ENCODE data around the gene CSTF3. TPM values are rescaled to one million over a fixed set of nuclear protein-coding genes. Genes with fewer than 3 reads are reported as not detected.

Gene CSTF3
- total and polyA plus RNA-seq, 10 of the 15 experiments (the other 5 are each of a cell fraction or from before 2014, with no cell fraction given), result 25.4 to 63.5 (median 49.5) TPM

GRCh38 chr11:33035011-33035410 is 126.3 kb downstream of the CSTF3 start (continued):
- TF ChIP-seq, protein P1, sequence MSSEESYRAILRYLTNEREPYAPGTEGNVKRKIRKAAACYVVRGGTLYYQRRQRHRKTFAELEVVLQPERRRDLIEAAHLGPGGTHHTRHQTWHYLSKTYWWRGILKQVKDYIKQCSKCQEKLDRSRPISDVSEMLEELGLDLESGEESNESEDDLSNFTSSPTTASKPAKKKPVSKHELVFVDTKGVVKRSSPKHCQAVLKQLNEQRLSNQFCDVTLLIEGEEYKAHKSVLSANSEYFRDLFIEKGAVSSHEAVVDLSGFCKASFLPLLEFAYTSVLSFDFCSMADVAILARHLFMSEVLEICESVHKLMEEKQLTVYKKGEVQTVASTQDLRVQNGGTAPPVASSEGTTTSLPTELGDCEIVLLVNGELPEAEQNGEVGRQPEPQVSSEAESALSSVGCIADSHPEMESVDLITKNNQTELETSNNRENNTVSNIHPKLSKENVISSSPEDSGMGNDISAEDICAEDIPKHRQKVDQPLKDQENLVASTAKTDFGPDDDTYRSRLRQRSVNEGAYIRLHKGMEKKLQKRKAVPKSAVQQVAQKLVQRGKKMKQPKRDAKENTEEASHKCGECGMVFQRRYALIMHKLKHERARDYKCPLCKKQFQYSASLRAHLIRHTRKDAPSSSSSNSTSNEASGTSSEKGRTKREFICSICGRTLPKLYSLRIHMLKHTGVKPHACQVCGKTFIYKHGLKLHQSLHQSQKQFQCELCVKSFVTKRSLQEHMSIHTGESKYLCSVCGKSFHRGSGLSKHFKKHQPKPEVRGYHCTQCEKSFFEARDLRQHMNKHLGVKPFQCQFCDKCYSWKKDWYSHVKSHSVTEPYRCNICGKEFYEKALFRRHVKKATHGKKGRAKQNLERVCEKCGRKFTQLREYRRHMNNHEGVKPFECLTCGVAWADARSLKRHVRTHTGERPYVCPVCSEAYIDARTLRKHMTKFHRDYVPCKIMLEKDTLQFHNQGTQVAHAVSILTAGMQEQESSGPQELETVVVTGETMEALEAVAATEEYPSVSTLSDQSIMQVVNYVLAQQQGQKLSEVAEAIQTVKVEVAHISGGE (CRISPR knock-in tag; IDR thresholded peaks at IDR 0.05), result no peak
- TF ChIP-seq CEBPB (IDR thresholded peaks at IDR 0.05; ENCODE audit: borderline replicate concordance in 1 of 2, low read depth in 2 of 2, low read length in 2 of 2) (no peak), POLR2AphosphoS2 (IDR thresholded peaks at IDR 0.05; ENCODE audit: low read depth, low read length) (no peak), ZNF24 (IDR thresholded peaks at IDR 0.05) (no peak), HCFC1 (IDR thresholded peaks at IDR 0.05; ENCODE audit: low read length) (no peak), MXI1 (IDR thresholded peaks at IDR 0.05; ENCODE audit: low read depth, low read length) (no peak), IRF5 (IDR thresholded peaks at IDR 0.05; ENCODE audit: borderline replicate concordance) (no peak), KDM1A (IDR thresholded peaks at IDR 0.05; ENCODE audit: borderline replicate concordance) (no peak), TCF3 (IDR thresholded peaks at IDR 0.05; ENCODE audit: borderline replicate concordance, insufficient read depth, low read depth, low read length) (no peak)

Small RNA genes within 50 kb of the gene (small RNA-seq; reads per million reads assigned to genes)
- gene RF00019, result not detected

Other genes starting within 250 kb of the CSTF3 start
- gene DEPDC7, start 145.6 kb downstream of the CSTF3 start, total RNA-seq (2014; rRNA removed), result 0.44 and 0.73 TPM in 2 replicates
- 0.54 and 0.78 TPM in 2 replicates for gene DEPDC7, start 145.6 kb downstream of the CSTF3 start, total RNA-seq (2014; rRNA removed; fragmentation: Illumina TruSeq; extraction: Trizol)
- gene DEPDC7, start 145.6 kb downstream of the CSTF3 start, total RNA-seq (2021), result 0.56 and 0.58 TPM in 2 replicates
- gene DEPDC7, start 145.6 kb downstream of the CSTF3 start, polyA plus RNA-seq (2011; rRNA removed), result 0.48 and 1.0 TPM in 2 replicates
- 0.50 and 0.57 TPM in 2 replicates for gene DEPDC7, start 145.6 kb downstream of the CSTF3 start, polyA plus RNA-seq (2014; fragmentation: Illumina TruSeq; extraction: Trizol)
- under 1 TPM; 0.06 to 0.26 TPM for gene DEPDC7, start 145.6 kb downstream of the CSTF3 start, polyA plus RNA-seq (2014; fragmentation: Nextera tagmentation; extraction: Ambion mirVana)
- 0.47 and 0.57 TPM in 2 replicates for gene DEPDC7, start 145.6 kb downstream of the CSTF3 start, polyA plus RNA-seq (2014; rRNA removed)
- gene DEPDC7, start 145.6 kb downstream of the CSTF3 start, polyA plus RNA-seq (2016; fragmentation: Nextera tagmentation; extraction: Ambion mirVana), result 1 to 10 TPM in 1 of 2 experiments, under 1 TPM in 1; 0.45 to 1.1 TPM
- 11.6 and 13.3 TPM in 2 replicates for gene TCP11L1, start 121.9 kb downstream of the CSTF3 start, total RNA-seq (2014; rRNA removed)
- 12.9 and 13.5 TPM in 2 replicates for gene TCP11L1, start 121.9 kb downstream of the CSTF3 start, total RNA-seq (2014; rRNA removed; fragmentation: Illumina TruSeq; extraction: Trizol)
- gene TCP11L1, start 121.9 kb downstream of the CSTF3 start, total RNA-seq (2021), result 14.1 and 14.3 TPM in 2 replicates
- gene TCP11L1, start 121.9 kb downstream of the CSTF3 start, polyA plus RNA-seq (2011; rRNA removed), result 13.9 and 14.8 TPM in 2 replicates
- 12.5 and 13.2 TPM in 2 replicates for gene TCP11L1, start 121.9 kb downstream of the CSTF3 start, polyA plus RNA-seq (2014; fragmentation: Illumina TruSeq; extraction: Trizol)
- 1 to 10 TPM; 5.3 to 5.8 TPM for gene TCP11L1, start 121.9 kb downstream of the CSTF3 start, polyA plus RNA-seq (2014; fragmentation: Nextera tagmentation; extraction: Ambion mirVana)
- gene TCP11L1, start 121.9 kb downstream of the CSTF3 start, polyA plus RNA-seq (2014; rRNA removed), result 10.6 and 15.7 TPM in 2 replicates
- 10 to 100 TPM; 11.9 to 12.5 TPM for gene TCP11L1, start 121.9 kb downstream of the CSTF3 start, polyA plus RNA-seq (2016; fragmentation: Nextera tagmentation; extraction: Ambion mirVana)
- 18.0 and 19.6 TPM in 2 replicates for gene HIPK3, start 95.9 kb upstream of the CSTF3 start, total RNA-seq (2014; rRNA removed)
- gene HIPK3, start 95.9 kb upstream of the CSTF3 start, total RNA-seq (2014; rRNA removed; fragmentation: Illumina TruSeq; extraction: Trizol), result 17.8 and 18.0 TPM in 2 replicates
- gene HIPK3, start 95.9 kb upstream of the CSTF3 start, total RNA-seq (2021), result 26.5 and 26.6 TPM in 2 replicates
- 25.6 and 30.8 TPM in 2 replicates for gene HIPK3, start 95.9 kb upstream of the CSTF3 start, polyA plus RNA-seq (2011; rRNA removed)
- gene HIPK3, start 95.9 kb upstream of the CSTF3 start, polyA plus RNA-seq (2014; fragmentation: Illumina TruSeq; extraction: Trizol), result 14.5 and 19.0 TPM in 2 replicates
- 1 to 10 TPM; 3.4 to 9.5 TPM for gene HIPK3, start 95.9 kb upstream of the CSTF3 start, polyA plus RNA-seq (2014; fragmentation: Nextera tagmentation; extraction: Ambion mirVana)
- gene HIPK3, start 95.9 kb upstream of the CSTF3 start, polyA plus RNA-seq (2014; rRNA removed), result 8.1 and 9.3 TPM in 2 replicates
- 10 to 100 TPM; 12.0 to 12.6 TPM for gene HIPK3, start 95.9 kb upstream of the CSTF3 start, polyA plus RNA-seq (2016; fragmentation: Nextera tagmentation; extraction: Ambion mirVana)
- gene KIAA1549L, start 214.6 kb upstream of the CSTF3 start, total RNA-seq (2014; rRNA removed), result 2.1 and 2.4 TPM in 2 replicates
- 1.7 and 1.9 TPM in 2 replicates for gene KIAA1549L, start 214.6 kb upstream of the CSTF3 start, total RNA-seq (2014; rRNA removed; fragmentation: Illumina TruSeq; extraction: Trizol)
- 4.4 and 4.7 TPM in 2 replicates for gene KIAA1549L, start 214.6 kb upstream of the CSTF3 start, total RNA-seq (2021)
- gene KIAA1549L, start 214.6 kb upstream of the CSTF3 start, polyA plus RNA-seq (2011; rRNA removed), result 1.3 and 2.7 TPM in 2 replicates
- 2.3 and 2.7 TPM in 2 replicates for gene KIAA1549L, start 214.6 kb upstream of the CSTF3 start, polyA plus RNA-seq (2014; fragmentation: Illumina TruSeq; extraction: Trizol)
- under 1 TPM; 0.27 to 0.35 TPM for gene KIAA1549L, start 214.6 kb upstream of the CSTF3 start, polyA plus RNA-seq (2014; fragmentation: Nextera tagmentation; extraction: Ambion mirVana)
- 1.9 and 2.1 TPM in 2 replicates for gene KIAA1549L, start 214.6 kb upstream of the CSTF3 start, polyA plus RNA-seq (2014; rRNA removed)
- under 1 TPM; 0.64 to 0.96 TPM for gene KIAA1549L, start 214.6 kb upstream of the CSTF3 start, polyA plus RNA-seq (2016; fragmentation: Nextera tagmentation; extraction: Ambion mirVana)

All from GM12878 (cell line).